ENCODE measurements around the gene PTPA.

The PTPA gene

DNA sequence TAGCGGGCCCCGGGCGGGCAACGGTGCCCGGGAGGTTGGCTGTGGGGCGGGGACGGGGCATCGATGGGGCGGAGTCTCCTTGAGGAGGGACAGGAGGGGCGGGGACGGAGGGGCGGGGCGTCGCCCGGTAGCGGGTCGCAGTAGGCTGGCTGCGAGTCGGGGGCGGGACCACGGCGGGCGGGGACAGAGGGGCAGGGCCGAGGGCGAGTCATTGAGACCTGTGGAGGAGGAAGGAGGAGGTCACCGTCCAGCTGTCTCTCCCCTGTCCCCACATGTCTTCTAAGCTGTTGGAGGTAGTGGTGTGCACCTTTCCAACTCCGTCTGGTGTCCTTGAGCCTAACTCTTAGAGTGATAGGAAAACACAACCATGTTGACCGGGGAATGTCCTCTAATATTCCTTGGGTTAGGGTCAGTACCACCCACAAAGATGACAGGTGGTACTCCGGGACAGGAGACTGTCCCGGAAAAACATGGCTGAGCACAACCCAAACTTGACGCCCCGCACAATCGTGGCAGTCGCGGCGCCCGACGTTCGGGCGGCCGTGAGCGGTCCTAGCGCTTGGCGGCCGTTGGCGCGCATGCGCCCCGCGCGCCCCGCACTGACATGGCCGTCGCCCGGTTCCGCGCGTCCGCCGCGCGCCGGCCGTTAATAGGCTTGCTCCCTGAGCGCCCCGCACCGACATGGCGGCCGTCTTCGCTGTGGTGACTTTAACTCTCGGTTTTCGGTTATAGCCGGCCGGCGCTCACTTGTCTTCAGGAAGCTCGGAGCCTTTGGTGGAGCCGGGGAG lies at the start of gene PTPA, which contains the start of gene CRAT (continued):
- TF ChIP-seq, protein P1, sequence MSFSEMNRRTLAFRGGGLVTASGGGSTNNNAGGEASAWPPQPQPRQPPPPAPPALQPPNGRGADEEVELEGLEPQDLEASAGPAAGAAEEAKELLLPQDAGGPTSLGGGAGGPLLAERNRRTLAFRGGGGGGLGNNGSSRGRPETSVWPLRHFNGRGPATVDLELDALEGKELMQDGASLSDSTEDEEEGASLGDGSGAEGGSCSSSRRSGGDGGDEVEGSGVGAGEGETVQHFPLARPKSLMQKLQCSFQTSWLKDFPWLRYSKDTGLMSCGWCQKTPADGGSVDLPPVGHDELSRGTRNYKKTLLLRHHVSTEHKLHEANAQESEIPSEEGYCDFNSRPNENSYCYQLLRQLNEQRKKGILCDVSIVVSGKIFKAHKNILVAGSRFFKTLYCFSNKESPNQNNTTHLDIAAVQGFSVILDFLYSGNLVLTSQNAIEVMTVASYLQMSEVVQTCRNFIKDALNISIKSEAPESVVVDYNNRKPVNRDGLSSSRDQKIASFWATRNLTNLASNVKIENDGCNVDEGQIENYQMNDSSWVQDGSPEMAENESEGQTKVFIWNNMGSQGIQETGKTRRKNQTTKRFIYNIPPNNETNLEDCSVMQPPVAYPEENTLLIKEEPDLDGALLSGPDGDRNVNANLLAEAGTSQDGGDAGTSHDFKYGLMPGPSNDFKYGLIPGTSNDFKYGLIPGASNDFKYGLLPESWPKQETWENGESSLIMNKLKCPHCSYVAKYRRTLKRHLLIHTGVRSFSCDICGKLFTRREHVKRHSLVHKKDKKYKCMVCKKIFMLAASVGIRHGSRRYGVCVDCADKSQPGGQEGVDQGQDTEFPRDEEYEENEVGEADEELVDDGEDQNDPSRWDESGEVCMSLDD (tag by site-specific recombination; IDR thresholded peaks at IDR 0.05) = peak; percentile 62; the same call in 1 of the 2 replicates
- TF ChIP-seq ZBTB8A (tag by site-specific recombination; IDR thresholded peaks at IDR 0.05) (peak; percentile 84), ZNF621 (tag by site-specific recombination; IDR thresholded peaks at IDR 0.05) (no peak), ZNF768 (tag by site-specific recombination; IDR thresholded peaks at IDR 0.05) (no peak), ZNF133 (tag by site-specific recombination; IDR thresholded peaks at IDR 0.05) (no peak), HOXC10 (CRISPR knock-in tag; IDR thresholded peaks at IDR 0.05) (no peak), SP3 (tag by site-specific recombination; IDR thresholded peaks at IDR 0.05) (peak; percentile 83), GLIS2 (tag by site-specific recombination; IDR thresholded peaks at IDR 0.05) (0 out of 2 replicates have a peak, but pooled peaks have one; percentile 41), ZNF76 (tag by site-specific recombination; IDR thresholded peaks at IDR 0.05; ENCODE audit: borderline replicate concordance, low read depth) (no peak; the same call in 1 of the 2 replicates)
- TF ChIP-seq, protein P2, sequence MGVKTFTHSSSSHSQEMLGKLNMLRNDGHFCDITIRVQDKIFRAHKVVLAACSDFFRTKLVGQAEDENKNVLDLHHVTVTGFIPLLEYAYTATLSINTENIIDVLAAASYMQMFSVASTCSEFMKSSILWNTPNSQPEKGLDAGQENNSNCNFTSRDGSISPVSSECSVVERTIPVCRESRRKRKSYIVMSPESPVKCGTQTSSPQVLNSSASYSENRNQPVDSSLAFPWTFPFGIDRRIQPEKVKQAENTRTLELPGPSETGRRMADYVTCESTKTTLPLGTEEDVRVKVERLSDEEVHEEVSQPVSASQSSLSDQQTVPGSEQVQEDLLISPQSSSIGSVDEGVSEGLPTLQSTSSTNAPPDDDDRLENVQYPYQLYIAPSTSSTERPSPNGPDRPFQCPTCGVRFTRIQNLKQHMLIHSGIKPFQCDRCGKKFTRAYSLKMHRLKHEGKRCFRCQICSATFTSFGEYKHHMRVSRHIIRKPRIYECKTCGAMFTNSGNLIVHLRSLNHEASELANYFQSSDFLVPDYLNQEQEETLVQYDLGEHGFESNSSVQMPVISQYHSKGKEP (tag by site-specific recombination; IDR thresholded peaks at IDR 0.05) = 0 out of 2 replicates have a peak, but pooled peaks have one; percentile 20
- TF ChIP-seq, protein P3, sequence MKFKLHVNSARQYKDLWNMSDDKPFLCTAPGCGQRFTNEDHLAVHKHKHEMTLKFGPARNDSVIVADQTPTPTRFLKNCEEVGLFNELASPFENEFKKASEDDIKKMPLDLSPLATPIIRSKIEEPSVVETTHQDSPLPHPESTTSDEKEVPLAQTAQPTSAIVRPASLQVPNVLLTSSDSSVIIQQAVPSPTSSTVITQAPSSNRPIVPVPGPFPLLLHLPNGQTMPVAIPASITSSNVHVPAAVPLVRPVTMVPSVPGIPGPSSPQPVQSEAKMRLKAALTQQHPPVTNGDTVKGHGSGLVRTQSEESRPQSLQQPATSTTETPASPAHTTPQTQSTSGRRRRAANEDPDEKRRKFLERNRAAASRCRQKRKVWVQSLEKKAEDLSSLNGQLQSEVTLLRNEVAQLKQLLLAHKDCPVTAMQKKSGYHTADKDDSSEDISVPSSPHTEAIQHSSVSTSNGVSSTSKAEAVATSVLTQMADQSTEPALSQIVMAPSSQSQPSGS (tag by site-specific recombination; IDR thresholded peaks at IDR 0.05; ENCODE audit: low read depth) = no peak
- TF ChIP-seq, protein P4, sequence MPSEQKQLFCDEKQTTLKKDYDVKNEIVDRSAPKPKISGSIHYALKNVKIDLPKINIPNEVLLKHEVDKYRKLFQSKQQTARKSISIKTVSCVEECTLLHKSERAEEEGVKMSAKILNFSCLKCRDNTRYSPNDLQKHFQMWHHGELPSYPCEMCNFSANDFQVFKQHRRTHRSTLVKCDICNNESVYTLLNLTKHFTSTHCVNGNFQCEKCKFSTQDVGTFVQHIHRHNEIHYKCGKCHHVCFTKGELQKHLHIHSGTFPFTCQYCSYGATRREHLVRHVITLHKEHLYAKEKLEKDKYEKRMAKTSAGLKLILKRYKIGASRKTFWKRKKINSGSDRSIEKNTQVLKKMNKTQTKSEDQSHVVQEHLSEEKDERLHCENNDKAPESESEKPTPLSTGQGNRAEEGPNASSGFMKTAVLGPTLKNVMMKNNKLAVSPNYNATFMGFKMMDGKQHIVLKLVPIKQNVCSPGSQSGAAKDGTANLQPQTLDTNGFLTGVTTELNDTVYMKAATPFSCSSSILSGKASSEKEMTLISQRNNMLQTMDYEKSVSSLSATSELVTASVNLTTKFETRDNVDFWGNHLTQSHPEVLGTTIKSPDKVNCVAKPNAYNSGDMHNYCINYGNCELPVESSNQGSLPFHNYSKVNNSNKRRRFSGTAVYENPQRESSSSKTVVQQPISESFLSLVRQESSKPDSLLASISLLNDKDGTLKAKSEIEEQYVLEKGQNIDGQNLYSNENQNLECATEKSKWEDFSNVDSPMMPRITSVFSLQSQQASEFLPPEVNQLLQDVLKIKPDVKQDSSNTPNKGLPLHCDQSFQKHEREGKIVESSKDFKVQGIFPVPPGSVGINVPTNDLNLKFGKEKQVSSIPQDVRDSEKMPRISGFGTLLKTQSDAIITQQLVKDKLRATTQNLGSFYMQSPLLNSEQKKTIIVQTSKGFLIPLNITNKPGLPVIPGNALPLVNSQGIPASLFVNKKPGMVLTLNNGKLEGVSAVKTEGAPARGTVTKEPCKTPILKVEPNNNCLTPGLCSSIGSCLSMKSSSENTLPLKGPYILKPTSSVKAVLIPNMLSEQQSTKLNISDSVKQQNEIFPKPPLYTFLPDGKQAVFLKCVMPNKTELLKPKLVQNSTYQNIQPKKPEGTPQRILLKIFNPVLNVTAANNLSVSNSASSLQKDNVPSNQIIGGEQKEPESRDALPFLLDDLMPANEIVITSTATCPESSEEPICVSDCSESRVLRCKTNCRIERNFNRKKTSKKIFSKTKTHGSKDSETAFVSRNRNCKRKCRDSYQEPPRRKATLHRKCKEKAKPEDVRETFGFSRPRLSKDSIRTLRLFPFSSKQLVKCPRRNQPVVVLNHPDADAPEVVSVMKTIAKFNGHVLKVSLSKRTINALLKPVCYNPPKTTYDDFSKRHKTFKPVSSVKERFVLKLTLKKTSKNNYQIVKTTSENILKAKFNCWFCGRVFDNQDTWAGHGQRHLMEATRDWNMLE (tag by site-specific recombination; conservative IDR thresholded peaks at IDR 0.05; ENCODE audit: low read depth) = no peak
- TF ChIP-seq, protein P5, sequence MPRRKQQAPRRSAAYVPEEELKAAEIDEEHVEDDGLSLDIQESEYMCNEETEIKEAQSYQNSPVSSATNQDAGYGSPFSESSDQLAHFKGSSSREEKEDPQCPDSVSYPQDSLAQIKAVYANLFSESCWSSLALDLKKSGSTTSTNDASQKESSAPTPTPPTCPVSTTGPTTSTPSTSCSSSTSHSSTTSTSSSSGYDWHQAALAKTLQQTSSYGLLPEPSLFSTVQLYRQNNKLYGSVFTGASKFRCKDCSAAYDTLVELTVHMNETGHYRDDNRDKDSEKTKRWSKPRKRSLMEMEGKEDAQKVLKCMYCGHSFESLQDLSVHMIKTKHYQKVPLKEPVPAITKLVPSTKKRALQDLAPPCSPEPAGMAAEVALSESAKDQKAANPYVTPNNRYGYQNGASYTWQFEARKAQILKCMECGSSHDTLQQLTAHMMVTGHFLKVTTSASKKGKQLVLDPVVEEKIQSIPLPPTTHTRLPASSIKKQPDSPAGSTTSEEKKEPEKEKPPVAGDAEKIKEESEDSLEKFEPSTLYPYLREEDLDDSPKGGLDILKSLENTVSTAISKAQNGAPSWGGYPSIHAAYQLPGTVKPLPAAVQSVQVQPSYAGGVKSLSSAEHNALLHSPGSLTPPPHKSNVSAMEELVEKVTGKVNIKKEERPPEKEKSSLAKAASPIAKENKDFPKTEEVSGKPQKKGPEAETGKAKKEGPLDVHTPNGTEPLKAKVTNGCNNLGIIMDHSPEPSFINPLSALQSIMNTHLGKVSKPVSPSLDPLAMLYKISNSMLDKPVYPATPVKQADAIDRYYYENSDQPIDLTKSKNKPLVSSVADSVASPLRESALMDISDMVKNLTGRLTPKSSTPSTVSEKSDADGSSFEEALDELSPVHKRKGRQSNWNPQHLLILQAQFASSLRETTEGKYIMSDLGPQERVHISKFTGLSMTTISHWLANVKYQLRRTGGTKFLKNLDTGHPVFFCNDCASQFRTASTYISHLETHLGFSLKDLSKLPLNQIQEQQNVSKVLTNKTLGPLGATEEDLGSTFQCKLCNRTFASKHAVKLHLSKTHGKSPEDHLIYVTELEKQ (tag by site-specific recombination; IDR thresholded peaks at IDR 0.05; ENCODE audit: borderline replicate concordance) = peak; percentile 22; the same call in 1 of the 2 replicates
- TF ChIP-seq, protein P6, sequence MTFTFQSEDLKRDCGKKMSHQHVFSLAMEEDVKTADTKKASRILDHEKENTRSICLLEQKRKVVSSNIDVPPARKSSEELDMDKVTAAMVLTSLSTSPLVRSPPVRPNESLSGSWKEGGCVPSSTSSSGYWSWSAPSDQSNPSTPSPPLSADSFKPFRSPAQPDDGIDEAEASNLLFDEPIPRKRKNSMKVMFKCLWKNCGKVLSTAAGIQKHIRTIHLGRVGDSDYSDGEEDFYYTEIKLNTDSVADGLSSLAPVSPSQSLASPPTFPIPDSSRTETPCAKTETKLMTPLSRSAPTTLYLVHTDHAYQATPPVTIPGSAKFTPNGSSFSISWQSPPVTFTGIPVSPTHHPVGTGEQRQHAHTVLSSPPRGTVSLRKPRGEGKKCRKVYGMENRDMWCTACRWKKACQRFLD (tag by site-specific recombination; IDR thresholded peaks at IDR 0.05) = no peak
- TF ChIP-seq, protein P7, sequence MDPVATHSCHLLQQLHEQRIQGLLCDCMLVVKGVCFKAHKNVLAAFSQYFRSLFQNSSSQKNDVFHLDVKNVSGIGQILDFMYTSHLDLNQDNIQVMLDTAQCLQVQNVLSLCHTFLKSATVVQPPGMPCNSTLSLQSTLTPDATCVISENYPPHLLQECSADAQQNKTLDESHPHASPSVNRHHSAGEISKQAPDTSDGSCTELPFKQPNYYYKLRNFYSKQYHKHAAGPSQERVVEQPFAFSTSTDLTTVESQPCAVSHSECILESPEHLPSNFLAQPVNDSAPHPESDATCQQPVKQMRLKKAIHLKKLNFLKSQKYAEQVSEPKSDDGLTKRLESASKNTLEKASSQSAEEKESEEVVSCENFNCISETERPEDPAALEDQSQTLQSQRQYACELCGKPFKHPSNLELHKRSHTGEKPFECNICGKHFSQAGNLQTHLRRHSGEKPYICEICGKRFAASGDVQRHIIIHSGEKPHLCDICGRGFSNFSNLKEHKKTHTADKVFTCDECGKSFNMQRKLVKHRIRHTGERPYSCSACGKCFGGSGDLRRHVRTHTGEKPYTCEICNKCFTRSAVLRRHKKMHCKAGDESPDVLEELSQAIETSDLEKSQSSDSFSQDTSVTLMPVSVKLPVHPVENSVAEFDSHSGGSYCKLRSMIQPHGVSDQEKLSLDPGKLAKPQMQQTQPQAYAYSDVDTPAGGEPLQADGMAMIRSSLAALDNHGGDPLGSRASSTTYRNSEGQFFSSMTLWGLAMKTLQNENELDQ (tag by site-specific recombination; IDR thresholded peaks at IDR 0.05; ENCODE audit: low read depth) = no peak
- TF ChIP-seq, protein P8, sequence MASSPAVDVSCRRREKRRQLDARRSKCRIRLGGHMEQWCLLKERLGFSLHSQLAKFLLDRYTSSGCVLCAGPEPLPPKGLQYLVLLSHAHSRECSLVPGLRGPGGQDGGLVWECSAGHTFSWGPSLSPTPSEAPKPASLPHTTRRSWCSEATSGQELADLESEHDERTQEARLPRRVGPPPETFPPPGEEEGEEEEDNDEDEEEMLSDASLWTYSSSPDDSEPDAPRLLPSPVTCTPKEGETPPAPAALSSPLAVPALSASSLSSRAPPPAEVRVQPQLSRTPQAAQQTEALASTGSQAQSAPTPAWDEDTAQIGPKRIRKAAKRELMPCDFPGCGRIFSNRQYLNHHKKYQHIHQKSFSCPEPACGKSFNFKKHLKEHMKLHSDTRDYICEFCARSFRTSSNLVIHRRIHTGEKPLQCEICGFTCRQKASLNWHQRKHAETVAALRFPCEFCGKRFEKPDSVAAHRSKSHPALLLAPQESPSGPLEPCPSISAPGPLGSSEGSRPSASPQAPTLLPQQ (tag by site-specific recombination; IDR thresholded peaks at IDR 0.05) = peak; percentile 58; the same call in 1 of the 2 replicates

Measured in HEK293 (cell line).